Esophagus squamous epithelium (tissue), 5 donors: ENCODE results near the gene ARMC8. TPM values are rescaled to one million over a fixed set of nuclear protein-coding genes. Genes with fewer than 3 reads are reported as not detected.

ENCODE experiments used
- DNase-seq: peaks from one replicate; lab custom pipeline; 2025; lab: John Stamatoyannopoulos, UW
- H3K27ac ChIP-seq, 4 donors: fragments of 200-600 bp; sonication (generic); one replicate each; pipeline ENCODE4 v1.5.1; 2016 to 2019; ENCODE audit warnings: mild to moderate bottlenecking in 1 of 4
- H3K27me3 ChIP-seq, 4 donors: fragments of 200-600 bp; sonication (generic); 1 replicate in 3 of 4; 2 replicates in 1 of 4; pipeline versions ENCODE4 v1.5.1 to v1.6.0; 2017 to 2021; ENCODE audit warnings: antibody characterized with exemption in 1 of 4
- H3K36me3 ChIP-seq, 3 donors: fragments of 200-600 bp; sonication (generic); one replicate each; pipeline ENCODE4 v1.5.1; 2016 to 2019
- H3K4me1 ChIP-seq, 3 donors: fragments of 200-600 bp; sonication (generic); one replicate each; pipeline ENCODE4 v1.5.1; 2017 to 2019
- H3K4me3 ChIP-seq, 4 donors: fragments of 200-600 bp; sonication (generic); 1 replicate in 3 of 4; 2 replicates in 1 of 4; pipeline ENCODE4 v1.5.1; 2016 to 2019; ENCODE audit warnings: mild to moderate bottlenecking in 2 of 4, moderate library complexity in 1 of 4
- H3K9me3 ChIP-seq, 3 donors: fragments of 200-600 bp; sonication (generic); one replicate each; pipeline ENCODE4 v1.5.1; 2016 to 2019
- CTCF ChIP-seq, 6 experiments: fragments of 450-650 bp in 4 of 6; fragments of 200-600 bp in 2 of 6; sonication (generic) in 2 of 6; IDR thresholded peaks; one replicate each; pipeline ENCODE4 v1.5.1; 2016 to 2019; ENCODE audit warnings: antibody characterized with exemption in 6 of 6, mild to moderate bottlenecking in 4 of 6, moderate library complexity in 4 of 6
- POLR2A ChIP-seq, 4 donors: fragments of 450-650 bp; IDR thresholded peaks; one replicate each; pipeline ENCODE4 v1.6.1; 2017; ENCODE audit warnings: antibody characterized with exemption in 4 of 4, mild to moderate bottlenecking in 4 of 4, moderate library complexity in 3 of 4
- WGBS, 2 donors: methylation state at CpG; one replicate each; pipeline ENCODE4 v1.1.5; 2018; 5-methylcytosine and 5-hydroxymethylcytosine counted together
- intact Hi-C: fragments of 100-400 bp; cut with DNase I; formaldehyde crosslinking; loops from one replicate; pipeline ENCODE4 v1.15.0; 2022
- total RNA-seq, 4 donors: library from RNA; depleted of rRNA; stranded (reverse); fragments of >200 nt; gene quantifications; one replicate each; pipeline ENCODE4 v1.1.0, GENCODE V29; 2016
- donor health status: DM: yes; HTN: yes; CAD: no.

ARMC8 gene
- total RNA-seq, 4 donors from 2014 or later: 29.7 to 59.3 (median 34.6) TPM

- Histone ChIP-seq H3K9me3 (no peaks in the 10 kb centered on the region), H3K27me3 (no peaks in the 10 kb centered on the region), H3K4me3 (no peak overlapping the region), H3K4me1 (peaks cover 0 to 25% (median 0%) of the 10 kb centered on the region in 3 donors), H3K36me3 (peaks cover 0 to 58% (median 6%) of the 10 kb centered on the region in 3 donors), H3K27ac (peak overlapping the region in 3 of 4 donors; percentile 61 to 79 (median 67))
- no peak for DNase-seq
- TF ChIP-seq POLR2A (IDR thresholded peaks at IDR 0.05) (no peak), CTCF (IDR thresholded peaks at IDR 0.05) (no peak)
- 82% methylated on average over 3 of the region's 3 CpGs for WGBS, 2 donors
- intact Hi-C loops: no loop called here
Measured at GRCh38 chr3:138281561-138281960, 94.5 kb downstream of the ARMC8 start.

GRCh38 chr3:138282836-138283235 lies 95.7 kb downstream of the ARMC8 start:
- Histone ChIP-seq H3K4me1 (peaks cover 0 to 25% (median 0%) of the 10 kb centered on the region in 3 donors), H3K36me3 (peaks cover 0 to 58% (median 6%) of the 10 kb centered on the region in 3 donors), H3K4me3 (no peak overlapping the region), H3K27ac (peak overlapping the region in 2 of 4 donors; percentile 26 to 79), H3K9me3 (no peaks in the 10 kb centered on the region), H3K27me3 (no peaks in the 10 kb centered on the region)
- TF ChIP-seq CTCF (IDR thresholded peaks at IDR 0.05) (no peak), POLR2A (IDR thresholded peaks at IDR 0.05) (no peak)
- no peak for DNase-seq
- intact Hi-C loops: no loop called here
- WGBS, 2 donors: 94 to 95% methylated on average over 2 of the region's 2 CpGs

- no peak for TF ChIP-seq CTCF (IDR thresholded peaks at IDR 0.05)
- TF ChIP-seq POLR2A (IDR thresholded peaks at IDR 0.05): no peak
- Histone ChIP-seq H3K36me3 (peaks cover 0 to 65% (median 6%) of the 10 kb centered on the region in 3 donors), H3K27me3 (no peaks in the 10 kb centered on the region), H3K4me3 (no peak overlapping the region), H3K4me1 (peaks cover 0 to 25% (median 0%) of the 10 kb centered on the region in 3 donors), H3K9me3 (no peaks in the 10 kb centered on the region), H3K27ac (peak overlapping the region in 3 of 4 donors; percentile 15 to 61 (median 27))
- DNase-seq: no peak
- WGBS, 2 donors: 90 to 100% methylated on average over 1 of the region's 1 CpG
- intact Hi-C loops: no loop called here
Measured at GRCh38 chr3:138284079-138284478, 97.0 kb downstream of the ARMC8 start.

- intact Hi-C loops: no loop called here
- Histone ChIP-seq H3K9me3 (no peaks in the 10 kb centered on the region), H3K36me3 (peaks cover 0 to 68% (median 6%) of the 10 kb centered on the region in 3 donors), H3K27me3 (no peaks in the 10 kb centered on the region), H3K27ac (no peak overlapping the region), H3K4me3 (no peak overlapping the region), H3K4me1 (peaks cover 0 to 25% (median 0%) of the 10 kb centered on the region in 3 donors)
- TF ChIP-seq CTCF (IDR thresholded peaks at IDR 0.05) (peak in 1 of 6 experiments; percentile 22), POLR2A (IDR thresholded peaks at IDR 0.05) (no peak)
- WGBS, 2 donors: 85 to 88% methylated on average over 2 of the region's 2 CpGs
- DNase-seq: no peak
Measured at GRCh38 chr3:138284957-138285477, 97.9 kb downstream of the ARMC8 start.

- TF ChIP-seq POLR2A (IDR thresholded peaks at IDR 0.05) (no peak), CTCF (IDR thresholded peaks at IDR 0.05) (no peak)
- WGBS, 2 donors: 73 to 88% methylated on average over 2 of the region's 2 CpGs
- Histone ChIP-seq H3K36me3 (peaks cover 0 to 100% (median 9%) of the 10 kb centered on the region in 3 donors), H3K4me3 (no peak overlapping the region), H3K27me3 (no peaks in the 10 kb centered on the region), H3K27ac (no peak overlapping the region), H3K9me3 (no peaks in the 10 kb centered on the region), H3K4me1 (peaks cover 0 to 1% (median 0%) of the 10 kb centered on the region in 3 donors)
- no peak for DNase-seq
- intact Hi-C loops: no loop called here
Measured at GRCh38 chr3:138289260-138289659, 102.2 kb downstream of the ARMC8 start.
